DND-41 (cell line): ENCODE results near the gene TP53BP1.

Experiments
- ATAC-seq: fragments of 200-7000 bp; cut with Tn5 transposase; 3 replicates; pipeline ENCODE4 v1.9.1; 2021; ENCODE audit warnings: low read depth; ENCODE audit not compliant: insufficient read depth
- DNase-seq: peaks from one replicate; pipeline ENCODE4 v3.0.0-alpha.2; 2020
- H2AFZ ChIP-seq: 2 replicates; pipeline ENCODE4 v1.6.0; 2012; ENCODE audit warnings: low read depth, low read length
- H3K27ac ChIP-seq: 2 replicates; pipeline ENCODE4 v1.5.1; 2012; ENCODE audit warnings: low read length, inconsistent platforms
- H3K27me3 ChIP-seq: fragments of 200-600 bp; sonication (generic); 2 replicates; pipeline ENCODE4 v1.6.0; 2012; ENCODE audit warnings: low read length, mild to moderate bottlenecking, inconsistent platforms; ENCODE audit not compliant: insufficient read depth, poor library complexity
- H3K36me3 ChIP-seq: 2 replicates; pipeline ENCODE4 v1.5.1; 2012; ENCODE audit warnings: low read length, inconsistent platforms; ENCODE audit not compliant: insufficient read depth
- H3K4me1 ChIP-seq: 2 replicates; pipeline ENCODE4 v1.5.1; 2012; ENCODE audit warnings: mild to moderate bottlenecking, low read length; ENCODE audit not compliant: insufficient read depth
- H3K4me2 ChIP-seq: 2 replicates; pipeline ENCODE4 v1.6.0; 2012; ENCODE audit warnings: mild to moderate bottlenecking, moderate library complexity, low read length, inconsistent platforms; ENCODE audit not compliant: insufficient read depth
- H3K4me3 ChIP-seq, 2 experiments: fragments of 200-600 bp in 1 of 2; shearing (Covaris generic) in 1 of 2; 2 replicates each; pipeline ENCODE4 v1.5.1; 2012 to 2016; ENCODE audit warnings: inconsistent platforms in 2 of 2, low read length in 2 of 2, mild to moderate bottlenecking in 2 of 2, low read depth in 1 of 2, moderate library complexity in 1 of 2
- H3K79me2 ChIP-seq: 2 replicates; pipeline ENCODE4 v1.6.0; 2012; ENCODE audit warnings: low read length, inconsistent platforms; ENCODE audit not compliant: insufficient read depth
- H3K9ac ChIP-seq: 2 replicates; pipeline ENCODE4 v1.6.0; 2012; ENCODE audit warnings: low read depth, mild to moderate bottlenecking, inconsistent platforms, low read length, moderate library complexity
- H3K9me3 ChIP-seq: 2 replicates; pipeline ENCODE4 v1.5.1; 2012; ENCODE audit warnings: low read length, moderate library complexity, mild to moderate bottlenecking, inconsistent platforms; ENCODE audit not compliant: insufficient read depth, severe bottlenecking
- H4K20me1 ChIP-seq: 2 replicates; pipeline ENCODE4 v1.6.0; 2012; ENCODE audit warnings: low read length; ENCODE audit not compliant: insufficient read depth
- CTCF ChIP-seq: IDR thresholded peaks from 2 replicates; pipeline ENCODE4 v1.5.1; 2012; ENCODE audit warnings: borderline replicate concordance, low read length, moderate library complexity, mild to moderate bottlenecking; ENCODE audit not compliant: poor library complexity, severe bottlenecking; ENCODE audit errors: extremely low read depth
- EZH2 ChIP-seq: IDR thresholded peaks from 3 replicates; pipeline ENCODE4 v1.6.1; 2012; ENCODE audit warnings: borderline replicate concordance, low read depth, mild to moderate bottlenecking, moderate library complexity, low read length, inconsistent platforms; ENCODE audit not compliant: severe bottlenecking

The TP53BP1 gene

GRCh38 chr15:43382310-43382709, 110.6 kb downstream of the TP53BP1 start:
- Histone ChIP-seq H3K9me3 (no peaks in the 10 kb centered on the region), H3K36me3 (peaks cover 78% of the 10 kb centered on the region), H4K20me1 (no peaks in the 10 kb centered on the region), H3K27ac (no peak overlapping the region), H3K4me1 (no peaks in the 10 kb centered on the region), H3K9ac (no peak overlapping the region), H3K4me3 (no peak overlapping the region), H2AFZ (no peak overlapping the region), H3K79me2 (no peaks in the 10 kb centered on the region), H3K27me3 (no peaks in the 10 kb centered on the region), H3K4me2 (no peak overlapping the region)
- no peak for TF ChIP-seq CTCF
- TF ChIP-seq EZH2, result no peak
- DNase-seq (no peak), ATAC-seq (no peak)

GRCh38 chr15:43378601-43379000, 114.4 kb downstream of the TP53BP1 start:
- Histone ChIP-seq H3K79me2 (peaks cover 15% of the 10 kb centered on the region; the same call in 1 of the 2 replicates), H3K4me3 (no peak overlapping the region), H3K4me2 (no peak overlapping the region), H2AFZ (no peak overlapping the region), H3K36me3 (peaks cover 62% of the 10 kb centered on the region), H3K27ac (no peak overlapping the region), H3K9ac (no peak overlapping the region), H3K27me3 (no peaks in the 10 kb centered on the region), H3K4me1 (no peaks in the 10 kb centered on the region), H4K20me1 (peaks cover 4% of the 10 kb centered on the region; the same call in 1 of the 2 replicates), H3K9me3 (no peaks in the 10 kb centered on the region)
- TF ChIP-seq EZH2 (no peak), CTCF (no peak)
- ATAC-seq (no peak), DNase-seq (no peak)

- H3K9me3 ChIP-seq, result no peaks in the 10 kb centered on the region
- H3K36me3 ChIP-seq, result peaks cover 47% of the 10 kb centered on the region
- peaks cover 38% of the 10 kb centered on the region for H3K79me2 ChIP-seq
- no peak overlapping the region for H3K9ac ChIP-seq
- peaks cover 4% of the 10 kb centered on the region; the same call in 1 of the 2 replicates for H4K20me1 ChIP-seq
- no peaks in the 10 kb centered on the region for H3K27me3 ChIP-seq
- peak; percentile 42 for DNase-seq
- peaks cover 19% of the 10 kb centered on the region for H3K4me1 ChIP-seq
- TF ChIP-seq EZH2 (no peak), CTCF (peak; percentile 78)
- no peak overlapping the region for H2AFZ ChIP-seq
- no peak overlapping the region for H3K4me2 ChIP-seq
- H3K4me3 ChIP-seq, result no peak overlapping the region
- ATAC-seq, result peak; percentile 73
- H3K27ac ChIP-seq, result no peak overlapping the region
These were observed 116.8 kb downstream of the TP53BP1 start for GRCh38 chr15:43376017-43376705.
